ENCODE results near the gene SLC25A12.

Gene SLC25A12

GRCh38 chr2:171742760-171743159 is 151.3 kb downstream of the SLC25A12 start:
- no peak for TF ChIP-seq POLR2AphosphoS5 (IDR thresholded peaks at IDR 0.05; ENCODE audit: low read depth, low read length)
- no peak for TF ChIP-seq REST (IDR thresholded peaks at IDR 0.05; ENCODE audit: insufficient read depth in 1 of 2, low read depth in 2 of 2, low read length in 2 of 2)
- TF ChIP-seq TAF1 (IDR thresholded peaks at IDR 0.05; ENCODE audit: borderline replicate concordance, insufficient read depth, low read length): no peak
- TF ChIP-seq SIN3A (IDR thresholded peaks at IDR 0.05; ENCODE audit: borderline replicate concordance, insufficient read depth, low read length): no peak
- TF ChIP-seq FOXP2 (optimal IDR thresholded peaks at IDR 0.05; ENCODE audit: borderline replicate concordance, extremely low read depth, extremely low read length, insufficient read depth): no peak

- TF ChIP-seq FOXP2 (optimal IDR thresholded peaks at IDR 0.05; ENCODE audit: borderline replicate concordance, extremely low read depth, extremely low read length, insufficient read depth): no peak
- TF ChIP-seq REST (IDR thresholded peaks at IDR 0.05; ENCODE audit: insufficient read depth in 1 of 2, low read depth in 2 of 2, low read length in 2 of 2): no peak
- TF ChIP-seq SIN3A (IDR thresholded peaks at IDR 0.05; ENCODE audit: borderline replicate concordance, insufficient read depth, low read length): no peak
- no peak for TF ChIP-seq POLR2AphosphoS5 (IDR thresholded peaks at IDR 0.05; ENCODE audit: low read depth, low read length)
- TF ChIP-seq TAF1 (IDR thresholded peaks at IDR 0.05; ENCODE audit: borderline replicate concordance, insufficient read depth, low read length): no peak
Measured at GRCh38 chr2:171741189-171741588, 152.9 kb downstream of the SLC25A12 start.

GRCh38 chr2:171735991-171736710 is 157.9 kb downstream of the SLC25A12 start:
- TF ChIP-seq POLR2AphosphoS5 (IDR thresholded peaks at IDR 0.05; ENCODE audit: low read depth, low read length) (no peak), REST (IDR thresholded peaks at IDR 0.05; ENCODE audit: insufficient read depth in 1 of 2, low read depth in 2 of 2, low read length in 2 of 2) (no peak), TAF1 (IDR thresholded peaks at IDR 0.05; ENCODE audit: borderline replicate concordance, insufficient read depth, low read length) (no peak), FOXP2 (optimal IDR thresholded peaks at IDR 0.05; ENCODE audit: borderline replicate concordance, extremely low read depth, extremely low read length, insufficient read depth) (no peak), SIN3A (IDR thresholded peaks at IDR 0.05; ENCODE audit: borderline replicate concordance, insufficient read depth, low read length) (no peak)

All from PFSK-1 (cell line).